Measurements from ENCODE around the gene LPAR6. TPM values are rescaled to one million over a fixed set of nuclear protein-coding genes. Genes with fewer than 3 reads are reported as not detected.
"Not testable (repeated sequence)": the region's sequence is repeated elsewhere in the genome, so short reads cannot be mapped to it uniquely, and the experiment has no call there.

The LPAR6 gene
- total and polyA plus RNA-seq, 3 donors from 2014 or later = 10.3 to 34.9 (median 20.6) TPM

DNA sequence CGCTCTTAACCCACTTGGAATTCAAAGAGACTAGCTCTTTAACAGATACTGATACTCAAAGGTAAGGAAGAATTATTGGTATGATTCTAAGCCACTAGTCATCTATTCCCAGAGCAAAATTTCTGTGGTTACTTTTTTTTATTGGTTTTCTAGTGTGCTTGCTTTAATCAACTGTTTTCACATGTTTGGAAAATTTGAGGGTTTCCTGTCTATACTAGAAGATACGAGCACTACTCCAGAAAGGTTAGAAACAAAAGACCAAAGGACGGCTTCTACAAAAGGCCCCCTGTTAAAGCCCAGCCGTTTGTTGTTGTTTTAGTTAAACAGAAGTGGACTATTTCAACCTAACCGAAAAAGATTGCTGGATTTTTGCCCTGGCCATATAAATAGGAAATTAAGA, 18.5 kb upstream of the LPAR6 start:
- Histone ChIP-seq H3K27me3 (no peaks in the 10 kb centered on the region), H3K4me1 (no peaks in the 10 kb centered on the region), H3K27ac (peak overlapping the region in 1 of 2 donors; percentile 48), H3K36me3 (ENCODE audit: low read depth, missing control alignments) (no peaks in the 10 kb centered on the region), H3K9me3 (no peaks in the 10 kb centered on the region), H3K4me3 (no peak overlapping the region)
- WGBS, 2 donors = 50 to 57% methylated on average over 5 of the region's 5 CpGs
- no peak for DNase-seq
- no peak for TF ChIP-seq POLR2A (IDR thresholded peaks at IDR 0.05)
- TF ChIP-seq, protein P1, sequence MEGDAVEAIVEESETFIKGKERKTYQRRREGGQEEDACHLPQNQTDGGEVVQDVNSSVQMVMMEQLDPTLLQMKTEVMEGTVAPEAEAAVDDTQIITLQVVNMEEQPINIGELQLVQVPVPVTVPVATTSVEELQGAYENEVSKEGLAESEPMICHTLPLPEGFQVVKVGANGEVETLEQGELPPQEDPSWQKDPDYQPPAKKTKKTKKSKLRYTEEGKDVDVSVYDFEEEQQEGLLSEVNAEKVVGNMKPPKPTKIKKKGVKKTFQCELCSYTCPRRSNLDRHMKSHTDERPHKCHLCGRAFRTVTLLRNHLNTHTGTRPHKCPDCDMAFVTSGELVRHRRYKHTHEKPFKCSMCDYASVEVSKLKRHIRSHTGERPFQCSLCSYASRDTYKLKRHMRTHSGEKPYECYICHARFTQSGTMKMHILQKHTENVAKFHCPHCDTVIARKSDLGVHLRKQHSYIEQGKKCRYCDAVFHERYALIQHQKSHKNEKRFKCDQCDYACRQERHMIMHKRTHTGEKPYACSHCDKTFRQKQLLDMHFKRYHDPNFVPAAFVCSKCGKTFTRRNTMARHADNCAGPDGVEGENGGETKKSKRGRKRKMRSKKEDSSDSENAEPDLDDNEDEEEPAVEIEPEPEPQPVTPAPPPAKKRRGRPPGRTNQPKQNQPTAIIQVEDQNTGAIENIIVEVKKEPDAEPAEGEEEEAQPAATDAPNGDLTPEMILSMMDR (IDR thresholded peaks at IDR 0.05) = no peak
- intact Hi-C loops (cut with DNase I; ENCODE audit: low total_unique reads) = no loop called here

GRCh38 chr13:48429886-48430285, 17.0 kb upstream of the LPAR6 start:
- no peak overlapping the region for H3K27ac ChIP-seq
- no peaks in the 10 kb centered on the region for H3K9me3 ChIP-seq
- no peak overlapping the region for H3K4me3 ChIP-seq
- no peak for TF ChIP-seq POLR2A (IDR thresholded peaks at IDR 0.05)
- TF ChIP-seq, protein P1 (IDR thresholded peaks at IDR 0.05) = no peak
- H3K36me3 ChIP-seq (ENCODE audit: low read depth, missing control alignments) = no peaks in the 10 kb centered on the region
- intact Hi-C loops (cut with DNase I; ENCODE audit: low total_unique reads) = no loop called here
- H3K27me3 ChIP-seq = no peaks in the 10 kb centered on the region
- no peak for DNase-seq
- H3K4me1 ChIP-seq = no peaks in the 10 kb centered on the region

GRCh38 chr13:48429036-48429435, 16.1 kb upstream of the LPAR6 start:
- intact Hi-C loops (cut with DNase I; ENCODE audit: low total_unique reads) = no loop called here
- TF ChIP-seq, protein P1 (IDR thresholded peaks at IDR 0.05) = no peak
- TF ChIP-seq POLR2A (IDR thresholded peaks at IDR 0.05) = no peak
- no peaks in the 10 kb centered on the region for H3K4me1 ChIP-seq
- 85 to 93% methylated on average over 3 of the region's 3 CpGs for WGBS, 2 donors
- no peak overlapping the region for H3K4me3 ChIP-seq
- H3K9me3 ChIP-seq = no peaks in the 10 kb centered on the region
- no peak for DNase-seq
- H3K27me3 ChIP-seq = no peaks in the 10 kb centered on the region
- H3K27ac ChIP-seq = no peak overlapping the region
- no peaks in the 10 kb centered on the region for H3K36me3 ChIP-seq (ENCODE audit: low read depth, missing control alignments)

- intact Hi-C loops (cut with DNase I; ENCODE audit: low total_unique reads); H3K4me3 ChIP-seq; H3K36me3 ChIP-seq (ENCODE audit: low read depth, missing control alignments); H3K27me3 ChIP-seq; H3K27ac ChIP-seq; H3K4me1 ChIP-seq; DNase-seq; H3K9me3 ChIP-seq: not testable (repeated sequence)
- 79 to 89% methylated on average over 7 to 8 of the region's 9 CpGs for WGBS, 2 donors
These were observed 13.9 kb upstream of the LPAR6 start for GRCh38 chr13:48426755-48427298.

DNA sequence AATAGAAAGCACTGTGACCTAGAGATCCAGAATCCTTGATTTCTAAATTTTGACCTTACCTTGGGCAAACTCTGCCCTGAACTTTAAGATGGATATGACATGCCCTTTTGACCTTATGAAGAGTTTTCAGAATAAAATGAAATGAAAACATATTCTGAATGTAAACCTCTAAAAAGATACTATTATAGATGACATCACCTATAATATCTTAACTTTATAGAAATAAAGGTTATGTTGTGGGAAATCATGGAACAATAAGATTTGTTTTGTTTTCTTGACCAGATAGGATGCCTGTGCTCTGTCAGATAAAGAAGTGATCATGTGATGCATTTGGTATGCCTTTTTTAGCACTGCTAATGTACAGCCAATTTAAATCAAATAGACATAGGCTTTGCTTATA, 13.1 kb upstream of the LPAR6 start:
- TF ChIP-seq, protein P1 (IDR thresholded peaks at IDR 0.05) = no peak
- TF ChIP-seq POLR2A (IDR thresholded peaks at IDR 0.05) = no peak
- H3K4me3 ChIP-seq = no peak overlapping the region
- H3K4me1 ChIP-seq = no peaks in the 10 kb centered on the region
- no peak overlapping the region for H3K27ac ChIP-seq
- no peak for DNase-seq
- intact Hi-C loops (cut with DNase I; ENCODE audit: low total_unique reads) = no loop called here
- no peaks in the 10 kb centered on the region for H3K9me3 ChIP-seq
- H3K27me3 ChIP-seq = no peaks in the 10 kb centered on the region
- H3K36me3 ChIP-seq (ENCODE audit: low read depth, missing control alignments) = no peaks in the 10 kb centered on the region
